K562 (cell line): Measurements from ENCODE around the gene POLR1B. TPM values are rescaled to one million over a fixed set of nuclear protein-coding genes. Genes with fewer than 3 reads are reported as not detected.

Source experiments
- ATAC-seq: fragments of 200-7000 bp; cut with Tn5 transposase; 3 replicates; pipeline ENCODE4 v1.9.1; 2020; ENCODE audit warnings: moderate library complexity
- BruUV-seq: library from RNA; stranded (reverse); fragments of 400-500 nt; replicated peaks from 2 replicates; lab custom pipeline; 2021; lab: Mats Ljungman, UMichigan
- CTCF ChIA-PET: fragments of 300-600 bp; formaldehyde crosslinking; extraction: SDS; loops from one replicate; lab custom pipeline; 2021; ENCODE audit warnings: low intra/inter-chr PET ratio; lab: Yijun Ruan, JAX
- POLR2A ChIA-PET: fragments of 300-600, 350-650 bp; sonication (Branson Sonifier 250); formaldehyde crosslinking; extraction: SDS; loops from one replicate; lab custom pipeline; 2021; ENCODE audit warnings: antibody characterized with exemption, inconsistent platforms; lab: Yijun Ruan, JAX
- DNase-seq, 4 experiments: peaks; one replicate each; pipeline versions ENCODE4 v3.0.0 to v3.0.0-alpha.2; 2011 to 2018; ENCODE audit warnings: low spot score in 3 of 4, mixed read lengths in 3 of 4; ENCODE audit errors: extremely low read depth in 1 of 4
- FAIRE-seq: peaks from 2 replicates; lab custom pipeline; 2011; peaks lifted over from hg19 to GRCh38; lab: Jason Lieb, UNC
- H2AFZ ChIP-seq: 2 replicates; pipeline ENCODE4 v1.6.0; 2011; ENCODE audit warnings: low read depth, low read length, control low read depth, inconsistent platforms
- H3K27ac ChIP-seq: fragments of 200-600 bp; 3 replicates; pipeline ENCODE4 v1.8.0; 2011; ENCODE audit warnings: low read depth, mild to moderate bottlenecking, control low read depth, inconsistent platforms, low read length, moderate library complexity, mixed read lengths; ENCODE audit errors: extremely low read depth
- H3K27me3 ChIP-seq, 2 experiments: fragments of 300-600 bp in 1 of 2; 2 replicates in 1 of 2; 3 replicates in 1 of 2; pipeline versions ENCODE4 v1.6.0 to v1.8.0; 2011; ENCODE audit warnings: inconsistent platforms in 2 of 2, low read length in 2 of 2, mild to moderate bottlenecking in 1 of 2, mixed read lengths in 1 of 2, moderate library complexity in 1 of 2; ENCODE audit not compliant: control insufficient read depth in 2 of 2, insufficient read depth in 2 of 2
- H3K36me3 ChIP-seq: fragments of 300-600 bp; 3 replicates; pipeline ENCODE4 v1.8.0; 2011; ENCODE audit warnings: mild to moderate bottlenecking, low read length, inconsistent platforms; ENCODE audit not compliant: control insufficient read depth, insufficient read depth
- H3K4me1 ChIP-seq, 2 experiments: fragments of 200-600 bp in 1 of 2; replicated peaks in 1 of 2; 2 replicates in 1 of 2; 3 replicates in 1 of 2; pipeline versions ENCODE4 v1.5.1 to v1.8.0; 2011; ENCODE audit warnings: inconsistent platforms in 2 of 2, low read length in 2 of 2, mild to moderate bottlenecking in 1 of 2, mixed read lengths in 1 of 2, moderate library complexity in 1 of 2; ENCODE audit not compliant: control insufficient read depth in 2 of 2, insufficient read depth in 2 of 2
- H3K4me2 ChIP-seq: 2 replicates; pipeline ENCODE4 v1.6.1; 2011; ENCODE audit warnings: low read length, control low read depth, inconsistent platforms, mixed read lengths; ENCODE audit not compliant: insufficient read depth
- H3K4me3 ChIP-seq: fragments of 200-600 bp; sonication (generic), shearing (Covaris generic); 2 replicates; pipeline ENCODE4 v1.5.1; 2016; ENCODE audit warnings: control low read depth, inconsistent platforms
- H3K79me2 ChIP-seq: fragments of 200-600 bp; 3 replicates; pipeline ENCODE4 v1.8.0; 2011; ENCODE audit warnings: low read length, inconsistent platforms; ENCODE audit not compliant: control insufficient read depth, insufficient read depth
- H3K9ac ChIP-seq, 2 experiments: 2 replicates each; pipeline versions ENCODE4 v1.6.0 to v1.6.1; 2011; ENCODE audit warnings: low read depth in 2 of 2, low read length in 2 of 2, control low read depth in 1 of 2, inconsistent platforms in 1 of 2, mild to moderate bottlenecking in 1 of 2, mixed read lengths in 1 of 2; ENCODE audit not compliant: insufficient read depth in 1 of 2
- H3K9me1 ChIP-seq: one replicate; pipeline ENCODE4 v1.6.0; 2011; ENCODE audit warnings: inconsistent platforms, mild to moderate bottlenecking, low read length, moderate library complexity; ENCODE audit not compliant: control insufficient read depth, insufficient read depth
- H3K9me3 ChIP-seq: replicated peaks from 2 replicates; pipeline ENCODE4 v1.5.1; 2011; ENCODE audit warnings: low read depth, low read length, inconsistent platforms; ENCODE audit not compliant: control insufficient read depth, insufficient read depth
- H4K20me1 ChIP-seq: replicated peaks from 2 replicates; pipeline ENCODE4 v1.6.1; 2011; ENCODE audit warnings: low read length, inconsistent platforms, mixed read lengths; ENCODE audit not compliant: control insufficient read depth, insufficient read depth
- E2F1 ChIP-seq: sonication (generic); formaldehyde crosslinking; IDR thresholded peaks from 2 replicates; pipeline ENCODE4 v1.8.1; 2023; ENCODE audit warnings: mild to moderate bottlenecking, missing genetic modification reagents, moderate library complexity
- FOXK2 ChIP-seq, 2 experiments: fragments of 450-650 bp; IDR thresholded peaks in 1 of 2; conservative IDR thresholded peaks in 1 of 2; 2 replicates each; pipeline ENCODE4 v1.6.1; 2016; ENCODE audit warnings: low read depth in 2 of 2, mild to moderate bottlenecking in 1 of 2
- MEF2D ChIP-seq: conservative IDR thresholded peaks from 2 replicates; pipeline ENCODE4 v1.6.1; 2016; ENCODE audit warnings: low read depth, missing genetic modification characterization, missing compliant biosample characterization
- RCOR1 ChIP-seq, 2 experiments: IDR thresholded peaks; 2 replicates each; pipeline ENCODE4 v1.6.1; 2012; ENCODE audit warnings: low read depth in 2 of 2, low read length in 2 of 2, borderline replicate concordance in 1 of 2, improper control_type of control experiment in 1 of 2
- SMAD2 ChIP-seq: fragments of 150-350 bp; IDR thresholded peaks from 2 replicates; pipeline ENCODE4 v1.6.1; 2014; ENCODE audit warnings: low read depth, mild to moderate bottlenecking, low read length
- TSHZ1 ChIP-seq: fragments of 250-450 bp; sonication (Bioruptor Pico); IDR thresholded peaks from 2 replicates; pipeline ENCODE4 v1.4.0; 2020; ENCODE audit warnings: mild to moderate bottlenecking, moderate library complexity
- ZBTB43 ChIP-seq: sonication (generic); formaldehyde crosslinking; IDR thresholded peaks from 2 replicates; pipeline ENCODE4 v1.8.0; 2023; ENCODE audit warnings: mild to moderate bottlenecking, missing genetic modification reagents
- ZNF277 ChIP-seq: fragments of 250-450 bp; sonication (Bioruptor Pico); IDR thresholded peaks from 2 replicates; pipeline ENCODE4 v1.8.0; 2022; ENCODE audit warnings: inconsistent platforms, mild to moderate bottlenecking, moderate library complexity, borderline replicate concordance
- ZNF311 ChIP-seq: fragments of 250-450 bp; sonication (Bioruptor Pico); IDR thresholded peaks from 2 replicates; pipeline ENCODE4 v1.4.0; 2020; ENCODE audit warnings: mild to moderate bottlenecking, moderate library complexity
- WGBS: fragments of 100-300 bp; shearing (Covaris generic); methylation state at CpG from one replicate; pipeline ENCODE4 v1.1.6; 2016; ENCODE audit warnings: low coverage, mixed read lengths; ENCODE audit not compliant: insufficient coverage; ENCODE audit errors: missing lambda C conversion rate; 5-methylcytosine and 5-hydroxymethylcytosine counted together
- in situ Hi-C: fragments of 300-500 bp; cut with MboI; formaldehyde crosslinking; loops from 4 replicates; pipeline ENCODE4 v1.15.0; 2018; ENCODE audit warnings: inconsistent platforms, mixed read lengths
- intact Hi-C: fragments of 100-400 bp; cut with micrococcal nuclease; formaldehyde crosslinking; loops from 2 replicates; pipeline ENCODE4 v1.14.2; 2022
- polyA plus RNA-seq, 8 experiments: library from polyadenylated mRNA; depleted of rRNA in 4 of 8; stranded (reverse) in 5 of 8; unstranded in 3 of 8; fragments of >200 nt; fragmentation: Nextera tagmentation in 2 of 8; fragmentation: Illumina TruSeq in 1 of 8; extraction: Ambion mirVana in 2 of 8; extraction: Trizol in 1 of 8; gene quantifications; 2 replicates each; pipeline versions ENCODE4 v1.2.1 to v1.2.3, GENCODE V29; 2011 to 2014; ENCODE audit warnings: inconsistent platforms in 1 of 8, missing spikeins in 1 of 8
- total RNA-seq, 7 experiments: library from RNA; depleted of rRNA in 6 of 7; stranded (reverse); fragments of >200 nt in 6 of 7; fragmentation: Illumina TruSeq in 2 of 7; extraction: Trizol in 2 of 7; gene quantifications; 2 replicates each; pipeline versions ENCODE4 v1.2.1 to v1.2.3, GENCODE V29; 2011 to 2021; ENCODE audit warnings: low replicate concordance in 1 of 7

Gene POLR1B
- total and polyA plus RNA-seq, 9 of the 15 experiments (the other 6 are each of a cell fraction or from before 2014, with no cell fraction given): 19.8 to 55.1 (median 40.2) TPM

- no peak for TF ChIP-seq SMAD2
- no peak for TF ChIP-seq E2F1 (CRISPR knock-in tag)
- no peak for TF ChIP-seq TSHZ1 (CRISPR knock-in tag)
- TF ChIP-seq FOXK2 (conservative IDR thresholded peaks at IDR 0.05 in 1 of 2, IDR thresholded peaks at IDR 0.05 in 1 of 2; ENCODE audit: low read depth in 2 of 2): no peak
Observed at GRCh38 chr2:112604952-112605351, 62.7 kb downstream of the POLR1B start (continued).

- FAIRE-seq (no peak), DNase-seq (no peak), ATAC-seq (no peak)
- Histone ChIP-seq H3K4me1 (no peaks in the 10 kb centered on the region; a peak in 1 of 5 replicates), H3K9ac (no peak overlapping the region), H3K4me3 (no peak overlapping the region), H3K27ac (no peak overlapping the region), H4K20me1 (no peaks in the 10 kb centered on the region), H3K9me1 (no peaks in the 10 kb centered on the region), H3K36me3 (no peaks in the 10 kb centered on the region), H3K79me2 (no peaks in the 10 kb centered on the region), H3K9me3 (no peaks in the 10 kb centered on the region), H3K4me2 (no peak overlapping the region), H3K27me3 (no peaks in the 10 kb centered on the region), H2AFZ (no peak overlapping the region)
- POLR2A ChIA-PET: no interaction called here
- CTCF ChIA-PET: no interaction called here
- intact Hi-C loops (no loop called here), in situ Hi-C loops (loop anchor here (25.0 kb wide), 1 partner anchor 281 kb away; no protein-coding TSS in a partner anchor)
- BruUV-seq: no TSS peak
- WGBS: 48% methylated on average over 5 of the region's 5 CpGs
- no peak for TF ChIP-seq ZNF311
- no peak for TF ChIP-seq RCOR1 (IDR thresholded peaks at IDR 0.05; ENCODE audit: borderline replicate concordance in 1 of 2, low read depth in 2 of 2, low read length in 2 of 2)
- no peak for TF ChIP-seq ZNF277 (CRISPR knock-in tag)
- no peak for TF ChIP-seq ZBTB43 (CRISPR knock-in tag)
- no peak for TF ChIP-seq MEF2D (tag)
Observed at GRCh38 chr2:112605926-112606325, 63.7 kb downstream of the POLR1B start.
